GM12892 (cell line): ENCODE results near the gene GRID2IP.

Experiments
- POLR2A ChIP-seq: IDR thresholded peaks from 2 replicates; pipeline ENCODE4 v1.6.1; 2011; ENCODE audit warnings: low read depth, low read length, control low read depth
- POLR2AphosphoS5 ChIP-seq: IDR thresholded peaks from 2 replicates; pipeline ENCODE4 v1.6.1; 2011; ENCODE audit warnings: low read depth, low read length, control low read depth

- no peak for TF ChIP-seq POLR2A
- no peak for TF ChIP-seq POLR2AphosphoS5
Measured at GRCh38 chr7:6590645-6591110, 39.4 kb upstream of the GRID2IP start.
